HUES6 (cell line): Measurements from ENCODE around the gene NDEL1.
"Not testable (repeated sequence)": the region's sequence is repeated elsewhere in the genome, so short reads cannot be mapped to it uniquely, and the experiment has no call there.

Experiments used
- H3K27ac ChIP-seq: 2 replicates; pipeline ENCODE4 v1.7.0; 2013; ENCODE audit warnings: low read depth, mild to moderate bottlenecking, low read length, inconsistent platforms
- H3K27me3 ChIP-seq: 2 replicates; pipeline ENCODE4 v1.6.1; 2013; ENCODE audit warnings: low read length; ENCODE audit not compliant: control insufficient read depth, insufficient read depth
- H3K36me3 ChIP-seq: 2 replicates; pipeline ENCODE4 v1.6.1; 2013; ENCODE audit warnings: low read length; ENCODE audit not compliant: control insufficient read depth, insufficient read depth
- H3K4me1 ChIP-seq: 2 replicates; pipeline ENCODE4 v1.6.1; 2013; ENCODE audit warnings: low read length; ENCODE audit not compliant: control insufficient read depth, insufficient read depth
- H3K4me3 ChIP-seq: 2 replicates; pipeline ENCODE4 v1.5.1; 2013; ENCODE audit warnings: low read depth, low read length
- H3K9ac ChIP-seq: one replicate; pipeline ENCODE4 v1.6.1; 2013; ENCODE audit warnings: mild to moderate bottlenecking, low read length
- H3K9me3 ChIP-seq: 2 replicates; pipeline ENCODE4 v1.6.1; 2013; ENCODE audit warnings: low read depth, low read length; ENCODE audit not compliant: control insufficient read depth, insufficient read depth

The NDEL1 gene

GRCh38 chr17:8435245-8436168 lies at the start of gene NDEL1:
TSS of gene NDEL1 (plus strand) at chr17:8435884. CDS start at chr17:8444272, 8,388 bp downstream.
- H3K36me3 ChIP-seq: peaks cover 13% of the 10 kb centered on the region
- H3K4me3 ChIP-seq: peak within 1 kb of the TSS; percentile 72
- no peaks in the 10 kb centered on the region for H3K4me1 ChIP-seq
- no peaks in the 10 kb centered on the region for H3K9me3 ChIP-seq
- H3K27me3 ChIP-seq: no peaks in the 10 kb centered on the region
- peak within 1 kb of the TSS; percentile 92 for H3K27ac ChIP-seq
- peak within 1 kb of the TSS; percentile 87 for H3K9ac ChIP-seq

GRCh38 chr17:8386841-8387240 lies 48.8 kb upstream of the NDEL1 start:
- Histone ChIP-seq H3K4me3 (no peak overlapping the region), H3K9ac (no peak overlapping the region), H3K27me3 (no peaks in the 10 kb centered on the region), H3K27ac (no peak overlapping the region), H3K4me1 (peaks cover 19% of the 10 kb centered on the region), H3K36me3 (peaks cover 7% of the 10 kb centered on the region), H3K9me3 (no peaks in the 10 kb centered on the region)

- Histone ChIP-seq H3K27ac (no peak overlapping the region), H3K9me3 (no peaks in the 10 kb centered on the region), H3K27me3 (no peaks in the 10 kb centered on the region), H3K4me3 (no peak overlapping the region), H3K4me1 (peaks cover 24% of the 10 kb centered on the region), H3K9ac (no peak overlapping the region), H3K36me3 (no peaks in the 10 kb centered on the region)
These were observed 47.6 kb upstream of the NDEL1 start for GRCh38 chr17:8387914-8388651.

- Histone ChIP-seq H3K9ac (no peak overlapping the region), H3K4me1 (peaks cover 18% of the 10 kb centered on the region), H3K27me3 (peaks cover 13% of the 10 kb centered on the region; the same call in 1 of the 2 replicates), H3K36me3 (no peaks in the 10 kb centered on the region), H3K4me3 (no peak overlapping the region), H3K27ac (no peak overlapping the region), H3K9me3 (no peaks in the 10 kb centered on the region)
These were observed 44.0 kb upstream of the NDEL1 start for GRCh38 chr17:8391711-8392110.

- H3K9me3 ChIP-seq: no peaks in the 10 kb centered on the region
- H3K9ac ChIP-seq: no peak overlapping the region
- peaks cover 18% of the 10 kb centered on the region for H3K4me1 ChIP-seq
- no peak overlapping the region for H3K27ac ChIP-seq
- peaks cover 17% of the 10 kb centered on the region; the same call in 1 of the 2 replicates for H3K27me3 ChIP-seq
- H3K4me3 ChIP-seq: no peak overlapping the region
- H3K36me3 ChIP-seq: no peaks in the 10 kb centered on the region
These were observed 43.4 kb upstream of the NDEL1 start for GRCh38 chr17:8392274-8392673.

GRCh38 chr17:8392674-8393469 lies 42.8 kb upstream of the NDEL1 start:
- Histone ChIP-seq H3K36me3 (no peaks in the 10 kb centered on the region), H3K9ac (no peak overlapping the region), H3K27ac (no peak overlapping the region), H3K4me3 (no peak overlapping the region), H3K9me3 (no peaks in the 10 kb centered on the region), H3K27me3 (peaks cover 23% of the 10 kb centered on the region; the same call in 1 of the 2 replicates), H3K4me1 (peaks cover 18% of the 10 kb centered on the region)

- H3K9me3 ChIP-seq: no peaks in the 10 kb centered on the region
- no peak overlapping the region for H3K4me3 ChIP-seq
- no peak overlapping the region for H3K27ac ChIP-seq
- H3K27me3 ChIP-seq: peaks cover 26% of the 10 kb centered on the region; the same call in 1 of the 2 replicates
- peaks cover 18% of the 10 kb centered on the region for H3K4me1 ChIP-seq
- no peaks in the 10 kb centered on the region for H3K36me3 ChIP-seq
- H3K9ac ChIP-seq: no peak overlapping the region
These were observed 42.0 kb upstream of the NDEL1 start for GRCh38 chr17:8393470-8394231.

GRCh38 chr17:8394497-8394896 lies 41.2 kb upstream of the NDEL1 start:
- not testable (repeated sequence) for H3K27ac ChIP-seq, H3K4me3 ChIP-seq, H3K9ac ChIP-seq, H3K36me3 ChIP-seq, H3K9me3 ChIP-seq
- Histone ChIP-seq H3K27me3 (peaks cover 26% of the 10 kb centered on the region; the same call in 1 of the 2 replicates), H3K4me1 (peaks cover 18% of the 10 kb centered on the region)

GRCh38 chr17:8397636-8398035 lies 38.0 kb upstream of the NDEL1 start, which contains the start of gene RNF222:
TSS of gene RNF222 (minus strand) at chr17:8397827. CDS start at chr17:8393461, 4,366 bp downstream.
- no peak within 1 kb of the TSS for H3K4me3 ChIP-seq

GRCh38 chr17:8398980-8399379 lies 36.7 kb upstream of the NDEL1 start:
- no peaks in the 10 kb centered on the region for H3K4me1 ChIP-seq
- no peaks in the 10 kb centered on the region for H3K36me3 ChIP-seq
- H3K9me3 ChIP-seq: no peaks in the 10 kb centered on the region
- peaks cover 26% of the 10 kb centered on the region; the same call in 1 of the 2 replicates for H3K27me3 ChIP-seq
- no peak overlapping the region for H3K9ac ChIP-seq
- no peak overlapping the region for H3K27ac ChIP-seq
- no peak overlapping the region for H3K4me3 ChIP-seq

More at GRCh38 chr17:8397636-8398035, 38.0 kb upstream of the NDEL1 start, which contains the start of gene RNF222:
- Histone ChIP-seq H3K27me3 (peaks cover 26% of the 10 kb centered on the region; the same call in 1 of the 2 replicates), H3K9ac (no peak within 1 kb of the TSS), H3K9me3 (no peaks in the 10 kb centered on the region), H3K27ac (no peak within 1 kb of the TSS), H3K36me3 (no peaks in the 10 kb centered on the region), H3K4me1 (peaks cover 7% of the 10 kb centered on the region; the same call in 1 of the 2 replicates)
